ENCODE results near the gene RAPGEF1.

RAPGEF1 gene

DNA sequence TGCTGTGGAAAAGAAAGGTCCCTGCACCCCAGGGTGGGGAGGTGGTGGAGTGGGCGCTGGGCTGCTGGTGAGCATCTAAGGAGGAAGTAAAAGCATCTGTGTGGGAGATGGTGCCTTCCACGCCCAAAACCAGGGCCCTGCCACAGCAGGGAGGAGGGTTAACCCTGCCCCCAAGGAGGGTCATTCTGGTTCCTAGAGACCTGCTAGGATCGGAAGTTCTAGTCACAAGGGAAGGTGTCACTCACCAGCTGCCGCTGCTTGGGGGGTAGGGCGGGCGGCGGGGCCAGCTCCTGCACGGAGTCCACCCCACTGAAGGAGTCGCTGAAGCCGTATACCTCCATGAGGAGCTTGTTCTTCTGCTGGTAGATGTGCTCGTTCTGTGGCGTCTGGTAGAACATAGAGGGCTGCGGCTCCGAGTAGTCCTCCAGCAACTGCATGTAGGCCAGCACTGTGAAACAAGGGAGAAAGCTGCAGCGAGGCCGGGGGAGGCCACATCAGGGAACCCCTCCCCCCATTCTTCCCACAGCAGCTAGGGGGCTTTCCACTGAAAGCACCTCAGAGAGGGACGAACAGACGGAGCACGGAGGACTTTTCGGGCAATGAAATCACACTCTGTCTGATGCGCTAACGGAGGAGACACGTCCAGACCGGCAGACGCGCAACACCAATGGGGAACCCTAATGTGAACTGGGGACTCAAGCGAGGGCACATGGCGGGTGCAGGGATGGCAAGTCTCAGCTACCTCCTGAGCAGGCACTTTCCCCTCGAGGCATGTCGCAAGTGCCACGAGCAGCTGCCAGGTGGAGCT is 118.1 kb downstream of the RAPGEF1 start:
- ChIA-PET POLR2A (interaction anchor here (0.6 to 2.6 kb wide), 4 partner anchors 8 to 105 kb away, joined by 3 to 10 read pairs (median 6); no protein-coding TSS in a partner anchor), CTCF (interaction anchor here (0.8 to 4.5 kb wide), 15 partner anchors 8 to 127 kb away, joined by 3 to 23 read pairs (median 4); partner anchors contain the start of gene RAPGEF1)
- TF ChIP-seq, protein P1, sequence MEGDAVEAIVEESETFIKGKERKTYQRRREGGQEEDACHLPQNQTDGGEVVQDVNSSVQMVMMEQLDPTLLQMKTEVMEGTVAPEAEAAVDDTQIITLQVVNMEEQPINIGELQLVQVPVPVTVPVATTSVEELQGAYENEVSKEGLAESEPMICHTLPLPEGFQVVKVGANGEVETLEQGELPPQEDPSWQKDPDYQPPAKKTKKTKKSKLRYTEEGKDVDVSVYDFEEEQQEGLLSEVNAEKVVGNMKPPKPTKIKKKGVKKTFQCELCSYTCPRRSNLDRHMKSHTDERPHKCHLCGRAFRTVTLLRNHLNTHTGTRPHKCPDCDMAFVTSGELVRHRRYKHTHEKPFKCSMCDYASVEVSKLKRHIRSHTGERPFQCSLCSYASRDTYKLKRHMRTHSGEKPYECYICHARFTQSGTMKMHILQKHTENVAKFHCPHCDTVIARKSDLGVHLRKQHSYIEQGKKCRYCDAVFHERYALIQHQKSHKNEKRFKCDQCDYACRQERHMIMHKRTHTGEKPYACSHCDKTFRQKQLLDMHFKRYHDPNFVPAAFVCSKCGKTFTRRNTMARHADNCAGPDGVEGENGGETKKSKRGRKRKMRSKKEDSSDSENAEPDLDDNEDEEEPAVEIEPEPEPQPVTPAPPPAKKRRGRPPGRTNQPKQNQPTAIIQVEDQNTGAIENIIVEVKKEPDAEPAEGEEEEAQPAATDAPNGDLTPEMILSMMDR (IDR thresholded peaks at IDR 0.05; ENCODE audit: control extremely low read depth, extremely low read depth, low read depth, missing control alignments): no peak
- peak; percentile 71 for DNase-seq (ENCODE audit: extremely low spot score)

DNA sequence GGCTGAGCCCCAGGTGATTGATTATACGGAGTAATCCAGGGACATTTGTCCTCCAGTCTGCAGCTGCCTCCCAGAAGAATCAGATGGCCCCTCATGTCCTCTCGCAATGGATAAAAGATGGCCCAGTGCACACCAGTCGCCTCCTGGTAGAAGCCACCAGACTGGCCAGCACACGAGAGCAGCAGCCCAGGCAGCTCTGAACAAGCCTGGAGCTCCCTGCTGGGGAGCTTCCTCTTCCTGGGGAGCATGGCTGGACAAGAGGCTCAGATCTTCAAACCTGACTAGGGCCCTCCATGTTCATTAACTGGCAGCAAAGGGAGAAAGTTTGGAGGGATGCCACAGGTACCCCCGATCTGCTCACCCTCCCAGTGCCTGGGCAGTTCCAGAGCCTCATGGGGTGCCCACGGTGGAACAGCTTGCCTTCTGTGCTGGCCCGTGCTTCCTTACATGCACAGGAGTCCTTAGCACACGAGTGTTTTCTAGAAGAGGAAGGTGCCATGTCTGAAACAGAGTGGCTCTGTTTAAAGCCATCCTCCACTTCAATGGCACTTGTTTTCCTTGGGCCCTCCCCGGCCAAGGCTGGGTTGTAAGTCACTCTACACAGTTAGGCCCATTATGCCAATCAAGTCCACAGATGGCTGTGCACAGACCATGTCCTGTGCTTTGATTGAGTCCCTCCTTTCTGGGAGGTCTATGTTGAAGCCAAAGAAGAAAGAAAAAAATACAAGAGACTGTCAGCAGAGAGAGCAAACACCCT is 118.9 kb downstream of the RAPGEF1 start:
- no peak for DNase-seq (ENCODE audit: extremely low spot score)
- TF ChIP-seq, protein P1 (IDR thresholded peaks at IDR 0.05; ENCODE audit: control extremely low read depth, extremely low read depth, low read depth, missing control alignments): no peak
- POLR2A ChIA-PET: interaction anchor here (2.6 kb wide), 1 partner anchor 9 kb away, joined by 10 read pairs; no protein-coding TSS in a partner anchor
- CTCF ChIA-PET: interaction anchor here (1.2 to 4.5 kb wide), 8 partner anchors 10 to 121 kb away, joined by 3 to 23 read pairs (median 4); partner anchors contain the start of gene RAPGEF1

DNA sequence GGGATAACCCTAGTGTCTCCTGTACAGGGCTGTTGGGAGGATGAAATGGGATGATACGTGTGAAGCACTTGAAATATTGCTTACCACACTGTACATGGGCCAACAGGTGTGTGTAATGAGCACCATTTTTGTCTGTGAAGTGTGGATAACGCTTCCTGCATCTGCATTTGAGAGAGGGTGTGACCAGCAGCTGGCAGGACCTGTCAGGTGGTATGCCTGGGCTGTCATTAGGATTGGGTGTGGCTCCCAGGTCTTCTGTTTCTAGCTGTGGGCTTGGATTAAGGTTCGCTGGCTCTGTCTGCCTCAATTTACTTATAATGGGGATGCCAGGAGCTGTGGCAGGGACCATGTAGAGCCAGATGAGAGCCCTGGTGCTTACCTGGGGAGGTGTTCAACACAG is 120.2 kb downstream of the RAPGEF1 start:
- CTCF ChIA-PET: interaction anchor here (1.2 to 1.7 kb wide), 3 partner anchors 10 to 24 kb away, joined by 3 to 4 read pairs (median 3); no protein-coding TSS in a partner anchor
- DNase-seq (ENCODE audit: extremely low spot score): no peak
- POLR2A ChIA-PET: interaction anchor here (1.1 to 2.6 kb wide), 2 partner anchors 10 to 24 kb away, joined by 3 to 10 read pairs; no protein-coding TSS in a partner anchor
- TF ChIP-seq, protein P1 (IDR thresholded peaks at IDR 0.05; ENCODE audit: control extremely low read depth, extremely low read depth, low read depth, missing control alignments): no peak

DNA sequence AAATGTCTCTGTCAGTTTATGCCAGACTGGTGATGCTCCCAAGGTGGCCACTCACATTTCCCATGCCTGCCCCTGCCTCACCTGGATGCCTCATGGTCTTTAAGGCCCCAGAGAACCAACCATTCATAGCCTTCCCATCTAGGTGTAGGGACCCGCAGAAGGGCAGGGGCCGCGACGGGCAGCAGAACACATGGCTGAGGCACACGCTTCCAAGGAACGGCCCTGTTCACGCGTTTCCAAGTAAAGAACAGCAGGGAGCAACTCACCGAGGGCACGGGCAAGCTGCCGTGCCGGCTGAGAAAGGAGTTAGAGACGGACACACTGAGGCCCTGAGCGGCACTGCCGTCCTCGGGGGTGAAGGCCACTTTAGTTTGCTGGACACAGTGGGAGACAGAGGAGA is 121.1 kb downstream of the RAPGEF1 start:
- ChIA-PET CTCF (interaction anchor here (1.5 kb wide), 1 partner anchor 11 kb away, joined by 3 read pairs; no protein-coding TSS in a partner anchor), POLR2A (no interaction called here)
- TF ChIP-seq, protein P1 (IDR thresholded peaks at IDR 0.05; ENCODE audit: control extremely low read depth, extremely low read depth, low read depth, missing control alignments): no peak
- no peak for DNase-seq (ENCODE audit: extremely low spot score)

DNA sequence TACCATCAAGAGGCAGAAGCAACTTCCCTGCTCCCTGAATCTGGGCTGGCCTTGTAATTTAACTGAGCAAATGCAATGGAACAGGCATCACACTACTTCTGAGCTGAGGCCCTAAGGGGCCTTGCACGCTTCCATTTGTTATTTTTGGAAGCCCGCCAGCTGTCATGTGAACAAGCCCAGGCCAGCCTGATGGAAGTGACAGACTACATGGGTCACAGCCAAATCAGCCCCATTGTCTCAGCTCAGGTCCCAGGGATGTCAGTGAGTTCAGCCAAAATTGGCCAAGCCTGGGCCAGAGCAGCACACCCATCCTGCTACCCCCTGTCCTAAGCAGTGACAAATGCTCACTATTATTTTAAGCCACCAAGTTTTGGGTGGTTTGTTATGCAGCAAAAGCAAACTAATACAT is 121.8 kb downstream of the RAPGEF1 start:
- no peak for DNase-seq (ENCODE audit: extremely low spot score)
- TF ChIP-seq, protein P1 (IDR thresholded peaks at IDR 0.05; ENCODE audit: control extremely low read depth, extremely low read depth, low read depth, missing control alignments): no peak
- POLR2A ChIA-PET: interaction anchor here (0.5 kb wide), 1 partner anchor 1757 kb away, joined by 3 read pairs; no protein-coding TSS in a partner anchor
- CTCF ChIA-PET: no interaction called here

DNA sequence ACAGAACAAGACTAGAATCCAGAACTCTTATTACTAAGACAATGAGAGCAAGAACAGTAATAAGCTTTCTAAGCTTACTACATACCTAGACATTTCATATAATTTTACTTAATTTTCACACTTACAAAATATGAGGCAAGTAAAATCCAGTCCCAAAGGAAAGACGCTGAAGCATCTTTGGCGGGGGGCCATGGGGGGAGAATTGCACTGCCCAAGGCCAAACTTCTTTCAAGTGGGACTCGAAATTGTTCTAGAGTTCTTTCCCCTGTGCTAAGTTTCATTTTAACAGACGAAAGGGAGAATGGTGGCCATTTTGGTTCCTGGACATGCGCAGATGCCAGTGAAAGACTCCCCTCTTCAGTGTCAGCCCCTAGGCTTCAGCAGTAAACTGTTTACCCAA is 122.3 kb downstream of the RAPGEF1 start:
- DNase-seq (ENCODE audit: extremely low spot score): no peak
- ChIA-PET POLR2A (interaction anchor here (0.5 kb wide), 1 partner anchor 1757 kb away, joined by 3 read pairs; no protein-coding TSS in a partner anchor), CTCF (no interaction called here)
- TF ChIP-seq, protein P1 (IDR thresholded peaks at IDR 0.05; ENCODE audit: control extremely low read depth, extremely low read depth, low read depth, missing control alignments): no peak

Measured in GM10248 (cell line).